H1 (cell line): ENCODE measurements around the gene UGT3A1. TPM values are rescaled to one million over a fixed set of nuclear protein-coding genes. Genes with fewer than 3 reads are reported as not detected.

ENCODE experiments used
- CTCF ChIA-PET: fragments of 300-600 bp; sonication (Branson Sonifier 250); formaldehyde crosslinking; loops from one replicate; lab custom pipeline; 2021; ENCODE audit not compliant: partially characterized antibody; lab: Charles Lee
- POLR2A ChIA-PET: fragments of 300-600 bp; sonication (Branson Sonifier 250); formaldehyde crosslinking; loops from one replicate; lab custom pipeline; 2021; ENCODE audit warnings: inconsistent platforms; ENCODE audit not compliant: partially characterized antibody; lab: Charles Lee
- DNase-seq, 2 experiments: peaks; one replicate each; pipeline versions ENCODE4 v3.0.0 to v3.0.0-alpha.2; 2010 to 2022; ENCODE audit warnings: low spot score in 2 of 2, low read depth in 1 of 2, mixed read lengths in 1 of 2
- FAIRE-seq: peaks from 2 replicates; lab custom pipeline; 2011; peaks lifted over from hg19 to GRCh38; lab: Jason Lieb, UNC
- H2AFZ ChIP-seq: 2 replicates; pipeline ENCODE4 v1.8.1; 2012; ENCODE audit warnings: low read length, inconsistent platforms
- H2AK5ac ChIP-seq: 2 replicates; pipeline ENCODE4 v1.6.1; 2013; ENCODE audit warnings: low read depth, low read length
- H2BK120ac ChIP-seq: replicated peaks from 2 replicates; pipeline ENCODE3; 2013; ENCODE audit warnings: low read depth, low read length, inconsistent platforms
- H2BK12ac ChIP-seq: 2 replicates; pipeline ENCODE4 v1.6.1; 2013; ENCODE audit warnings: low read depth, low read length
- H2BK15ac ChIP-seq: 2 replicates; pipeline ENCODE4 v1.6.1; 2013; ENCODE audit warnings: low read length
- H2BK20ac ChIP-seq: 2 replicates; pipeline ENCODE4 v1.6.1; 2013; ENCODE audit warnings: low read length
- H2BK5ac ChIP-seq: 2 replicates; pipeline ENCODE4 v1.6.1; 2013; ENCODE audit warnings: low read depth, low read length
- H3K14ac ChIP-seq: 2 replicates; pipeline ENCODE4 v1.6.1; 2013; ENCODE audit warnings: inconsistent platforms; ENCODE audit not compliant: insufficient read length
- H3K18ac ChIP-seq: 2 replicates; pipeline ENCODE4 v1.6.1; 2013; ENCODE audit warnings: low read length; ENCODE audit errors: extremely low read depth
- H3K23ac ChIP-seq: 2 replicates; pipeline ENCODE4 v1.6.1; 2013; ENCODE audit warnings: inconsistent platforms; ENCODE audit not compliant: insufficient read length
- H3K23me2 ChIP-seq: 2 replicates; pipeline ENCODE4 v1.6.1; 2013; ENCODE audit warnings: low read depth, low read length
- H3K27ac ChIP-seq: 2 replicates; pipeline ENCODE4 v1.6.1; 2011; ENCODE audit warnings: low read depth, low read length, inconsistent platforms
- H3K27me3 ChIP-seq, 4 experiments: replicated peaks in 1 of 4; 1 replicate in 1 of 4; 2 replicates in 3 of 4; pipeline versions ENCODE4 v1.6.1 to v1.8.1; 2011 to 2013; ENCODE audit warnings: low read length in 3 of 4, mild to moderate bottlenecking in 3 of 4, inconsistent platforms in 2 of 4, mixed read lengths in 2 of 4, moderate library complexity in 1 of 4; ENCODE audit not compliant: control insufficient read depth in 3 of 4, insufficient read depth in 3 of 4; ENCODE audit errors: extremely low read depth in 1 of 4
- H3K36me3 ChIP-seq, 4 experiments: 2 replicates each; pipeline versions ENCODE4 v1.6.1 to v1.8.1; 2011 to 2013; ENCODE audit warnings: mild to moderate bottlenecking in 4 of 4, low read length in 3 of 4, moderate library complexity in 2 of 4, control low read depth in 1 of 4, inconsistent platforms in 1 of 4; ENCODE audit not compliant: insufficient read depth in 4 of 4, control insufficient read depth in 2 of 4
- H3K4ac ChIP-seq: replicated peaks from 2 replicates; pipeline ENCODE3; 2013; ENCODE audit warnings: low read length, low read depth, mixed read lengths, inconsistent platforms; ENCODE audit not compliant: insufficient read length
- H3K4me1 ChIP-seq, 4 experiments: replicated peaks in 1 of 4; 1 replicate in 1 of 4; 2 replicates in 3 of 4; pipeline versions ENCODE4 v1.6.1 to v1.8.1; 2011 to 2013; ENCODE audit warnings: low read length in 3 of 4, inconsistent platforms in 2 of 4, mixed read lengths in 1 of 4; ENCODE audit not compliant: insufficient read depth in 4 of 4, control insufficient read depth in 3 of 4
- H3K4me2 ChIP-seq, 2 experiments: 2 replicates each; pipeline versions ENCODE4 v1.6.1 to v1.8.1; 2011 to 2013; ENCODE audit warnings: low read depth in 2 of 2, low read length in 2 of 2, control low read depth in 1 of 2, inconsistent platforms in 1 of 2, mild to moderate bottlenecking in 1 of 2; ENCODE audit not compliant: insufficient read depth in 1 of 2
- H3K4me3 ChIP-seq, 4 experiments: fragments of 200-600, 300-600 bp in 1 of 4; sonication (generic), shearing (Covaris generic), sonication (Bioruptor Twin) in 1 of 4; 2 replicates each; pipeline versions ENCODE4 v1.5.1 to v1.8.1; 2011 to 2016; ENCODE audit warnings: low read length in 4 of 4, low read depth in 3 of 4, control low read depth in 2 of 4, inconsistent platforms in 2 of 4, mild to moderate bottlenecking in 2 of 4, mixed read lengths in 1 of 4, moderate library complexity in 1 of 4; ENCODE audit not compliant: insufficient read depth in 2 of 4; ENCODE audit errors: extremely low read depth in 1 of 4
- H3K56ac ChIP-seq: replicated peaks from 2 replicates; pipeline ENCODE3; 2013; ENCODE audit warnings: low read depth, mild to moderate bottlenecking, mixed read lengths, low read length, inconsistent platforms; ENCODE audit not compliant: insufficient read length
- H3K79me1 ChIP-seq: 2 replicates; pipeline ENCODE4 v1.6.1; 2013; ENCODE audit warnings: low read depth, low read length, control low read depth
- H3K79me2 ChIP-seq, 2 experiments: 2 replicates each; pipeline versions ENCODE4 v1.6.1 to v1.8.1; 2012 to 2013; ENCODE audit warnings: low read length in 2 of 2, mild to moderate bottlenecking in 2 of 2, inconsistent platforms in 1 of 2; ENCODE audit not compliant: insufficient read depth in 2 of 2, control insufficient read depth in 1 of 2
- H3K9ac ChIP-seq, 4 experiments: replicated peaks in 1 of 4; 1 replicate in 1 of 4; 2 replicates in 3 of 4; pipeline versions ENCODE4 v1.6.1 to v1.8.1; 2011 to 2013; ENCODE audit warnings: low read depth in 3 of 4, low read length in 3 of 4, control low read depth in 2 of 4, mild to moderate bottlenecking in 2 of 4, moderate library complexity in 2 of 4, inconsistent platforms in 1 of 4; ENCODE audit errors: extremely low read depth in 1 of 4
- H3K9me3 ChIP-seq, 2 experiments: 2 replicates each; pipeline versions ENCODE4 v1.6.1 to v1.8.1; 2012 to 2013; ENCODE audit warnings: mild to moderate bottlenecking in 2 of 2, moderate library complexity in 2 of 2, control low read depth in 1 of 2, inconsistent platforms in 1 of 2, low read depth in 1 of 2, low read length in 1 of 2, mixed read lengths in 1 of 2; ENCODE audit not compliant: insufficient read depth in 2 of 2
- H4K20me1 ChIP-seq, 2 experiments: replicated peaks in 1 of 2; 2 replicates each; pipeline versions ENCODE3 to v1.8.1; 2011 to 2013; ENCODE audit warnings: inconsistent platforms in 2 of 2, low read length in 2 of 2, mild to moderate bottlenecking in 1 of 2; ENCODE audit not compliant: insufficient read depth in 2 of 2, control insufficient read depth in 1 of 2
- H4K5ac ChIP-seq: 2 replicates; pipeline ENCODE4 v1.6.1; 2013; ENCODE audit warnings: low read length, low read depth, mixed read lengths, inconsistent platforms; ENCODE audit not compliant: insufficient read length
- H4K8ac ChIP-seq: 2 replicates; pipeline ENCODE4 v1.8.0; 2013; ENCODE audit warnings: mild to moderate bottlenecking, moderate library complexity, low read length, inconsistent platforms; ENCODE audit not compliant: insufficient read depth; ENCODE audit errors: extremely low read depth
- H4K91ac ChIP-seq: replicated peaks from 2 replicates; pipeline ENCODE3; 2013; ENCODE audit warnings: low read length, mixed read lengths, inconsistent platforms; ENCODE audit not compliant: insufficient read length
- CTBP2 ChIP-seq: IDR thresholded peaks from 2 replicates; pipeline ENCODE4 v1.7.0; 2011; ENCODE audit warnings: borderline replicate concordance, mild to moderate bottlenecking, moderate library complexity, mixed read lengths, low read length; ENCODE audit not compliant: insufficient read depth, insufficient read length
- GABPA ChIP-seq: IDR thresholded peaks from 2 replicates; pipeline ENCODE4 v1.6.1; 2011; ENCODE audit warnings: mild to moderate bottlenecking, low read length, moderate library complexity, borderline replicate concordance; ENCODE audit not compliant: insufficient read depth
- SUZ12 ChIP-seq: fragments of 200-600 bp; sonication (generic); IDR thresholded peaks from 2 replicates; pipeline ENCODE4 v1.6.1; 2012; ENCODE audit warnings: mild to moderate bottlenecking, inconsistent platforms, low read length, moderate library complexity, mixed read lengths
- polyA plus RNA-seq, 7 experiments: library from polyadenylated mRNA; depleted of rRNA in 3 of 7; stranded (reverse) in 5 of 7; unstranded in 2 of 7; fragments of >200 nt in 5 of 7; fragments of 200-250 nt in 2 of 7; gene quantifications; 1 replicate in 5 of 7; 2 replicates in 1 of 7; 4 replicates in 1 of 7; pipeline versions ENCODE4 v1.2.1 to v1.2.3, GENCODE V29; 2011 to 2013; ENCODE audit warnings: missing spikeins in 2 of 7, mixed read lengths in 2 of 7
- total RNA-seq: library from RNA; stranded (reverse); fragmentation: NEBNext Ultra II Directional; extraction: Animal tissue kit (Norgen Biotek cat#: 25700); gene quantifications from 2 replicates; pipeline ENCODE4 v1.2.1, GENCODE V29; 2021

Gene UGT3A1
- total and polyA plus RNA-seq, 2 of the 8 experiments (the other 6 are each of a cell fraction or from before 2014, with no cell fraction given) = 2.4 to 3.4 TPM

GRCh38 chr5:36007366-36007765 is 16.2 kb upstream of the UGT3A1 start:
- Histone ChIP-seq H2BK15ac (no peak overlapping the region), H2BK5ac (no peak overlapping the region), H3K56ac (no peak overlapping the region), H3K4ac (no peak overlapping the region), H3K23ac (no peak overlapping the region), H4K91ac (no peak overlapping the region), H3K27ac (no peak overlapping the region), H3K9me3 (peaks cover 8 to 15% of the 10 kb centered on the region in 2 experiments), H3K79me1 (no peaks in the 10 kb centered on the region), H3K4me1 (no peaks in the 10 kb centered on the region), H3K4me2 (no peak overlapping the region), H2AFZ (no peak overlapping the region), H3K18ac (no peak overlapping the region), H3K4me3 (no peak overlapping the region), H4K5ac (no peak overlapping the region), H4K8ac (no peak overlapping the region), H2AK5ac (no peak overlapping the region), H3K23me2 (no peaks in the 10 kb centered on the region), H3K36me3 (no peaks in the 10 kb centered on the region), H2BK12ac (no peak overlapping the region), H4K20me1 (no peaks in the 10 kb centered on the region), H3K14ac (no peak overlapping the region), H3K79me2 (no peaks in the 10 kb centered on the region), H2BK120ac (no peak overlapping the region), H2BK20ac (no peak overlapping the region), H3K27me3 (no peaks in the 10 kb centered on the region), H3K9ac (no peak overlapping the region)
- TF ChIP-seq SUZ12 (no peak), CTBP2 (no peak), GABPA (no peak)
- ChIA-PET POLR2A (no interaction called here), CTCF (no interaction called here)
- no peak for FAIRE-seq
- DNase-seq = no peak
